GM18951 (cell line): ENCODE measurements around the gene ROCK2.

Experiments
- POLR2A ChIP-seq: IDR thresholded peaks from 4 replicates; pipeline ENCODE4 v1.6.1; 2011; ENCODE audit warnings: mild to moderate bottlenecking; ENCODE audit not compliant: insufficient read length, insufficient read depth; ENCODE audit errors: extremely low read depth
- in situ Hi-C: fragments of 300-500 bp; cut with MboI; formaldehyde crosslinking; loops from one replicate; pipeline ENCODE4 v1.12.0; 2022; ENCODE audit warnings: low sequenced_read_pairs, mixed read lengths, inconsistent platforms; ENCODE audit not compliant: unreplicated experiment

ROCK2 gene

GRCh38 chr2:11376071-11376470 lies 31.6 kb upstream of the ROCK2 start:
- no peak for TF ChIP-seq POLR2A
- in situ Hi-C loops: no loop called here

GRCh38 chr2:11375689-11376027 lies 31.2 kb upstream of the ROCK2 start:
- TF ChIP-seq POLR2A: no peak
- in situ Hi-C loops: no loop called here

GRCh38 chr2:11375025-11375688 lies 30.7 kb upstream of the ROCK2 start:
- in situ Hi-C loops: no loop called here
- TF ChIP-seq POLR2A: no peak

GRCh38 chr2:11373096-11373495 lies 28.7 kb upstream of the ROCK2 start:
- in situ Hi-C loops: no loop called here
- TF ChIP-seq POLR2A: no peak

GRCh38 chr2:11371092-11371937 lies 26.9 kb upstream of the ROCK2 start:
- in situ Hi-C loops: no loop called here
- no peak for TF ChIP-seq POLR2A

- TF ChIP-seq POLR2A: no peak
- in situ Hi-C loops: no loop called here
Measured at GRCh38 chr2:11370377-11371091, 26.1 kb upstream of the ROCK2 start.

GRCh38 chr2:11368059-11368572 lies 23.7 kb upstream of the ROCK2 start:
- in situ Hi-C loops: no loop called here
- TF ChIP-seq POLR2A: no peak

- in situ Hi-C loops: no loop called here
- TF ChIP-seq POLR2A: no peak
Measured at GRCh38 chr2:11367170-11367730, 22.8 kb upstream of the ROCK2 start.

GRCh38 chr2:11366326-11366741 lies 21.9 kb upstream of the ROCK2 start:
- no peak for TF ChIP-seq POLR2A
- in situ Hi-C loops: no loop called here

- TF ChIP-seq POLR2A: no peak
- in situ Hi-C loops: no loop called here
Measured at GRCh38 chr2:11365096-11365879, 20.9 kb upstream of the ROCK2 start.

- in situ Hi-C loops: no loop called here
- TF ChIP-seq POLR2A: no peak
Measured at GRCh38 chr2:11364565-11364887, 20.1 kb upstream of the ROCK2 start.

- TF ChIP-seq POLR2A: no peak
- in situ Hi-C loops: no loop called here
Measured at GRCh38 chr2:11363868-11364564, 19.6 kb upstream of the ROCK2 start.
